ENCODE results near the gene TBX1. TPM values are rescaled to one million over a fixed set of nuclear protein-coding genes. Genes with fewer than 3 reads are reported as not detected.

TBX1 gene
- polyA plus RNA-seq, 1 donor (not counting 4 experiments of a cell fraction or from before 2014, with no cell fraction given): 0.10 TPM

DNA sequence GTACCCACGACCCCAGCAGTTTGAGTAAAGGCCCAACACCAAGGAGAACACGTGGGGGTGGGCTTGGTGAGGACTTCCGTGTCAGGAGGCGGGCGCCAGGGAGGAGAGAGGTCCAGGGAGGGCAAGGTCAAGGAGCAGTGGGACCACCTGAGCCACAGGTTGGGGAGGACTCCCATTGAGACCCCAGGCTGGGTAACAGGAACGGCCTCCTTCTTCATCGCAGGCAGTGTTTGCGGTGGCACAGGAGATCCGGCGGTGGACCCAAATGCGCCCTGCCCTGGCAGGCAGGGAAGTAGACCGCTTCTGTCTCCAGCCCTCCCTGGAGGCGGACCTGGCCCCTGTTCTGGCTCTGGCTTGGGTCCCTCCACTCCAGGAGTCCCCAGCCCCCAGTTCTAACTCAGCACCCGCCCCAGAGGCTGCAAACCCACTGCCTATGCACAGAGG, 5.9 kb upstream of the TBX1 start:
- peaks cover 4% of the 10 kb centered on the region for H3K4me1 ChIP-seq (ENCODE audit: control insufficient read depth, extremely low read depth, insufficient read depth, low read length)
- dilution Hi-C loops (cut with MboI; ENCODE audit: extremely low pct_ligation_motif_present, low sequenced_read_pairs): no loop called here
- H2AFZ ChIP-seq (ENCODE audit: control insufficient read depth, low read length): no peak overlapping the region
- FAIRE-seq (no peak), DNase-seq (ENCODE audit: low read depth, low spot score) (no peak)
- no peak overlapping the region for H3K9ac ChIP-seq (ENCODE audit: control insufficient read depth, extremely low read depth, insufficient read depth, low read length)
- no peaks in the 10 kb centered on the region for H4K20me1 ChIP-seq (ENCODE audit: control insufficient read depth, extremely low read depth, insufficient read depth, low read length)
- H3K9me1 ChIP-seq (ENCODE audit: control insufficient read depth, extremely low read depth, insufficient read depth, low read length): no peaks in the 10 kb centered on the region
- no peaks in the 10 kb centered on the region for H3K36me3 ChIP-seq (ENCODE audit: control insufficient read depth in 2 of 2, extremely low read depth in 1 of 2, insufficient read depth in 2 of 2, low read length in 2 of 2)
- H3K27ac ChIP-seq (ENCODE audit: control insufficient read depth, insufficient read depth, low read length): no peak overlapping the region
- H3K79me2 ChIP-seq (ENCODE audit: control insufficient read depth, insufficient read depth, low read length): no peaks in the 10 kb centered on the region
- no peak overlapping the region for H3K4me3 ChIP-seq (ENCODE audit: control insufficient read depth in 2 of 3, extremely low read depth in 1 of 3, insufficient read depth in 2 of 3, low read depth in 1 of 3, low read length in 3 of 3)
- no peaks in the 10 kb centered on the region for H3K9me3 ChIP-seq (ENCODE audit: control insufficient read depth, low read depth, low read length)
- no peak overlapping the region for H3K4me2 ChIP-seq (ENCODE audit: control insufficient read depth, extremely low read depth, insufficient read depth, low read depth, low read length)
- TF ChIP-seq, protein P1, sequence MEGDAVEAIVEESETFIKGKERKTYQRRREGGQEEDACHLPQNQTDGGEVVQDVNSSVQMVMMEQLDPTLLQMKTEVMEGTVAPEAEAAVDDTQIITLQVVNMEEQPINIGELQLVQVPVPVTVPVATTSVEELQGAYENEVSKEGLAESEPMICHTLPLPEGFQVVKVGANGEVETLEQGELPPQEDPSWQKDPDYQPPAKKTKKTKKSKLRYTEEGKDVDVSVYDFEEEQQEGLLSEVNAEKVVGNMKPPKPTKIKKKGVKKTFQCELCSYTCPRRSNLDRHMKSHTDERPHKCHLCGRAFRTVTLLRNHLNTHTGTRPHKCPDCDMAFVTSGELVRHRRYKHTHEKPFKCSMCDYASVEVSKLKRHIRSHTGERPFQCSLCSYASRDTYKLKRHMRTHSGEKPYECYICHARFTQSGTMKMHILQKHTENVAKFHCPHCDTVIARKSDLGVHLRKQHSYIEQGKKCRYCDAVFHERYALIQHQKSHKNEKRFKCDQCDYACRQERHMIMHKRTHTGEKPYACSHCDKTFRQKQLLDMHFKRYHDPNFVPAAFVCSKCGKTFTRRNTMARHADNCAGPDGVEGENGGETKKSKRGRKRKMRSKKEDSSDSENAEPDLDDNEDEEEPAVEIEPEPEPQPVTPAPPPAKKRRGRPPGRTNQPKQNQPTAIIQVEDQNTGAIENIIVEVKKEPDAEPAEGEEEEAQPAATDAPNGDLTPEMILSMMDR (optimal IDR thresholded peaks at IDR 0.05 in 1 of 3, IDR thresholded peaks at IDR 0.05 in 1 of 3, conservative IDR thresholded peaks at IDR 0.05 in 1 of 3; ENCODE audit: extremely low read depth in 1 of 3, insufficient read depth in 2 of 3, low read length in 3 of 3): no peak
- no peak for TF ChIP-seq EZH2 (IDR thresholded peaks at IDR 0.05; ENCODE audit: low read length)
- peaks cover 55% of the 10 kb centered on the region for H3K27me3 ChIP-seq (ENCODE audit: control insufficient read depth, extremely low read depth, insufficient read depth, low read length)

DNA sequence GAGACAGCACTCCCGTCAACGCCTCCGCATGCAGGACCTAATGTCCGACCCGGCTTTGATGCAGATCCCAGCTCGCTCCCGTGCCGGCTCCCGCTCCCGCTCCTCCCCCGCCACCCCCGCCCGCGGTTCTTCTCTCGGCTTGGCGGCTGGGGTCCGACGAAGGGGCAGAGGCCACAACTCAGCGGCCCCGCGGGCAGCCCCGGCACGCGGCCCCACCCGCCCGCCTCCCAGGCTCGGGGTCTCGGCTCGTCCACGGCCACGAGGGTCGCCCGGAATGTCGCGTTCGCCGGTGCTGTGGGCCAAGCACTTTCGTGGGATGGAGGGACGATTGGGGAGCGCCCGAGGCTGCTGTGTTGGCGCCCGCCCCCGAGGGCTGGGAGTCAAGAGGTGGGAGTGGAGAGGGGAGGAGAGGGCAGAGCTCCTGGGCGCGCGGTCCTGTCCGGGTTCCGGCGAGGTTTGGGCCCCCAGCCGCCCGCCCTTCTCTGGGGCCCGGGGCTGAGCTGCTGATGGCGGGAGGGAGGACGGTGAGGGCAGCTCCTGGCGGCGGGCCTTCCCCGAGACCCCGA, 5.3 kb upstream of the TBX1 start:
- Histone ChIP-seq H4K20me1 (ENCODE audit: control insufficient read depth, extremely low read depth, insufficient read depth, low read length) (no peaks in the 10 kb centered on the region), H3K27ac (ENCODE audit: control insufficient read depth, insufficient read depth, low read length) (no peak overlapping the region), H3K27me3 (ENCODE audit: control insufficient read depth, extremely low read depth, insufficient read depth, low read length) (peaks cover 60% of the 10 kb centered on the region), H2AFZ (ENCODE audit: control insufficient read depth, low read length) (no peak overlapping the region), H3K4me3 (ENCODE audit: control insufficient read depth in 2 of 3, extremely low read depth in 1 of 3, insufficient read depth in 2 of 3, low read depth in 1 of 3, low read length in 3 of 3) (no peak overlapping the region), H3K4me1 (ENCODE audit: control insufficient read depth, extremely low read depth, insufficient read depth, low read length) (peaks cover 6% of the 10 kb centered on the region), H3K9me3 (ENCODE audit: control insufficient read depth, low read depth, low read length) (no peaks in the 10 kb centered on the region), H3K9me1 (ENCODE audit: control insufficient read depth, extremely low read depth, insufficient read depth, low read length) (no peaks in the 10 kb centered on the region), H3K9ac (ENCODE audit: control insufficient read depth, extremely low read depth, insufficient read depth, low read length) (no peak overlapping the region), H3K4me2 (ENCODE audit: control insufficient read depth, extremely low read depth, insufficient read depth, low read depth, low read length) (no peak overlapping the region), H3K79me2 (ENCODE audit: control insufficient read depth, insufficient read depth, low read length) (no peaks in the 10 kb centered on the region), H3K36me3 (ENCODE audit: control insufficient read depth in 2 of 2, extremely low read depth in 1 of 2, insufficient read depth in 2 of 2, low read length in 2 of 2) (no peaks in the 10 kb centered on the region)
- DNase-seq (ENCODE audit: low read depth, low spot score): no peak
- FAIRE-seq: no peak
- dilution Hi-C loops (cut with MboI; ENCODE audit: extremely low pct_ligation_motif_present, low sequenced_read_pairs): no loop called here
- TF ChIP-seq, protein P1 (optimal IDR thresholded peaks at IDR 0.05 in 1 of 3, IDR thresholded peaks at IDR 0.05 in 1 of 3, conservative IDR thresholded peaks at IDR 0.05 in 1 of 3; ENCODE audit: extremely low read depth in 1 of 3, insufficient read depth in 2 of 3, low read length in 3 of 3): no peak
- no peak for TF ChIP-seq EZH2 (IDR thresholded peaks at IDR 0.05; ENCODE audit: low read length)

Measured in keratinocyte (primary cell).